ENCODE data around the gene PTAFR. TPM values are rescaled to one million over a fixed set of nuclear protein-coding genes. Genes with fewer than 3 reads are reported as not detected.

PTAFR gene, protein sequence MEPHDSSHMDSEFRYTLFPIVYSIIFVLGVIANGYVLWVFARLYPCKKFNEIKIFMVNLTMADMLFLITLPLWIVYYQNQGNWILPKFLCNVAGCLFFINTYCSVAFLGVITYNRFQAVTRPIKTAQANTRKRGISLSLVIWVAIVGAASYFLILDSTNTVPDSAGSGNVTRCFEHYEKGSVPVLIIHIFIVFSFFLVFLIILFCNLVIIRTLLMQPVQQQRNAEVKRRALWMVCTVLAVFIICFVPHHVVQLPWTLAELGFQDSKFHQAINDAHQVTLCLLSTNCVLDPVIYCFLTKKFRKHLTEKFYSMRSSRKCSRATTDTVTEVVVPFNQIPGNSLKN
- polyA plus RNA-seq (ENCODE audit: insufficient read length) = 2.8 TPM

DNA sequence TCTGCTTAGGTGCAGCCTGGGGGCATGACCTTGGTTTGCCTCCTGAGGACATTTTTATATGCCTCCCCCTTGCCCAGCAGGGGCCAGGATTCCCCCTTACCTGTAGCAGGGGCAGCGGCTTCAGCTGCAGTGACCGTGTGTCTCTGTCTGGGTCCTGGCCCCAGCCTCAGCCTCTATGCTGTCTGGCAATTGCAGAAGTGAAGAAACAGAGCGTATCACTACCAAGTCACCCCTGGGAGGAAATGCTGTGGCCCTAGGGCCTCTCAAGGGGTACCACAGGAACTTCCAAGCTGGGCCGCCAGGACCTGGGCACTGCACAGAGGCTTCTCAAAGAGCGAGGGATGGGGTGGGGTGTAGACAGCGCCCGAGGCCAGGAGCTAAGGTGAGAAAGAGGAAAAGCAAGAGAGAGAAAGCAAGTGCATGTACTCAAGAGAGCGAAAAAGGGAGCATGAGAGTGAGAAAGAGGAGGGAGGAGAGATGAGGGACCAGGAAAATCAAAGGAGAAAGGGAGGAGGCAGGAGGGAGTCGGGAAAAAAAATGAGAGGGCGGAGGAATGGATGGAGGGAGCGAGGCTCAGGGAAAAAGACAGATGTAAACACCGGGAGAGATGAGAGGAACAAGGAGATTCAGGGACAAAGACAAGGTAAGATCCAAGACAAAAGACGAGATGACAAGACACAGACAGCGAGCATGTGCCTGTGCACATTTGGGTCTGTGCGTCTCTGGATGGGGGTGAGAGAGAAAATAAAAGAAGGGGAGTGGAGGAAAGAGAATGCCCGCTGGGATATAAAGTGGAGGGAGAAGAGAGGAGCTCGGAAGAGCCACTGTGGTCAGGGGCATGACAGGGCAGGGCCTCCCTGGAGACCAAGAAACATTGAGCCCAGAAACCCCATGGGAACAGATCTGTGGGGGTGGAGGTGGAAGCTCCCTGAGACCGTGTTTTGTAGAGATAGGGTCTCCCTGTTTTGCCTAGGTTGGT, at the start of gene PTAFR:
PTAFR (minus strand) TSS at position 199 of the 979 bp plus-strand sequence. CDS start 25,669 bp downstream, outside the sequence.
- no peak for DNase-seq

DNA sequence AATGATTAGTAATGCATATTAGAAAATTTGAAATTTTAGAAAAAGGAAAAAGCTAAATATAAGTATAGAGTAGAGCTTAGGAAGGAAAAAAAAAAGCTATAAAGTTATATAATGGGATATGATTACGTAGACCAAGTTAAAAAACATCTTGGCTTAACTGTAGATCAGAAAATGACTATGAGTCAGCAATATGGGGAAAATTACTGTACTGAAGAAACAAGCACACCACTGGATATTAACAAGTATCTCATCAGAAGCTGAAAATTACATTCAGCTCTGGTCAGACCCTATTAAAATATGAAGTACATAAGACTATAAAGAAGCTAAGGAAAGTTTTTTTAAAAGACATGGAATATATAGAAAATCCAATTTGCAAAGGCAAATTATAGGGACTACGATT, 36.8 kb upstream of the PTAFR start:
- DNase-seq = no peak

DNA sequence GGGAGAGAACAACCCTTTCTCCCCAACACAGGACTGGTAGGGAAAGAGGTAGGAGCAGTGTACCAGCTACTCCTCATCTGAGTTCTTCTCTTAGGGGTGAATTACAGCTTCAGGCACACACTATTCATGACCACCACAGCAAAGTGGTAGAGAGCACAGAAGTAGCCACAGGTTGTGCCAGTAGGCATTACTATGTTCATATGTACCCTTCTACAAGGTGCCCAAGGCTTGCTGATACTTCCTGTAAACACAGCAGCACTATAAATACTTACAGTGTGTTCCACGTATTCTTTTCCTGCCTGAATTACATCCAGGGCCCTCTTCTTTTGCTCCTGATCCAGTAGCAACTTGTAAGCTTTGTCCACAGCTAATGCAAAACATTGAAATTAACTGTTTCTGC, 33.2 kb upstream of the PTAFR start:
- no peak for DNase-seq

DNA sequence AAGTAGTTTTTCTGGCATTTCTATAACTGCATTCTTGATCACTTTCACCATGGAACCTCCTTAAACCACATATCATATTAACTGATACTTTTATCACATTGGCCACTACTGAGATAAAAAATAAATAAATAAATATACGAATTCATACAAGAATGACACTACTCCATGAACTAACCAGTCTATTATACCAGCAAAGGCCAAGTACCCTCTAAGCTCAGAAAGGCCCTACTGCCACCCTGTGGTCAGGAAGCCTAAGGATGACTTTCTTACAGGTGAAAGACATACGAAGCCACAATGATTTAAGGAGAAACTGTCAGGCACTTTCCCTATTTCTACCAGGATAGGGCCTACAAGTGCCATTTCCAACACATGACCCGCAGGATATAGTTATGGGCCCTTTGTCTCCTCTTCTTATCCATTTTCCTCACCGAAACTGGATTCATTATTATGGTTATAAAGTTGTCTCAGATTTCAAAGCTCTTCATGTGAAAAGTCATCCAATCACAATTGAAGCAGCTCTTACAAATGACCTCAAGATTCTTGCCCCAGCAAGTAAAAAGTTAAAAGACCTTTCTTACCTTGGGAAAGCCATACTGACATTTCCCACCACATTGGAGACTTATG, 32.4 kb upstream of the PTAFR start:
- peak; percentile 42 for DNase-seq

DNA sequence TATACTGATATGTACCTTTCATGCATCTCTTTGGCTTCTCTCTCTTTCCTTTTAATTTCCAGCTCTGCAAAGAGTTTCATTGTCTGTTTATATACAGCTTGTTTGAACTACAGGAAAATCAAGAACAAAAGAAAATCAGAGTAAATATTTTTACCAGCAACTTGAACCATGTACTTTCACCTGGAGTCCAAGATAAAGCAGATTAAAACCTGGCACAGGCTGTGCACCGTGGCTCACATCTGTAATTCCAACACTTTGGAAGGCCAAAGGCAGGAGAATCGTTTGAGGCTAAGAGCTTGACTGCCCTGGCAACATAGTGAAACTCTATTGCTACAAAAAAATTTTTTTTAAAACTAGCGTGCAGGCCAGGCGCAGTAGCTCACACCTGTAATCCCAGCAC, 28.8 kb upstream of the PTAFR start:
- no peak for DNase-seq

DNA sequence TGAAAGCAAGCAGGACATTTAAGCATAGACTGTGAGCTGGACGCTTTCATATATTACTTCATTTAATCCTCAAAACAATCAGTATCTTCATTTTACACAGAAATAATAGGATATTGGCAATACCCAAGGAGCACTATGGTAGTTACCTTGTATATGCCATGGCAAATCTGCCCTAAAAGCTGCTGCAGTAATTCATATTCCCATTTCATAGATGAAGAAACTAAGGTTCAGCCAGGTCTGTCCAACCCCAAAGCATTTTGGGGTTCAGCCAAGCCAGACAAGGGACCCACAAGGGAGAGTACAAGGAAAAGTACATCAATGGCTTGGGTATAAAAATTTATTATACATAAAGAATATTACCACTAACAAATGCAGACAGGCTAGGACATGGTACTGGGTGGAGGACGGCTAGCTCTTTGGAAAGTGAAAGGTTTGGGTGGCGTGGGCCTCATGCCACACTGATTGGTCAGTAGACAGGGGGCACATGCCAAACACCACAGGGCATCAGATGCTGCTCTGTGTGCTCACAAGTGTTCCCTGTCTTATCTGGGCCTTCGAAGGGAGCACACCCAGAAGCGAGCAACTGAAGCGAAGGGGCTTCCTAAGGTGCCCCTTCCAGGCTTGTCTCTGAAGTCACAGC, 23.9 kb upstream of the PTAFR start:
- no peak for DNase-seq

DNA sequence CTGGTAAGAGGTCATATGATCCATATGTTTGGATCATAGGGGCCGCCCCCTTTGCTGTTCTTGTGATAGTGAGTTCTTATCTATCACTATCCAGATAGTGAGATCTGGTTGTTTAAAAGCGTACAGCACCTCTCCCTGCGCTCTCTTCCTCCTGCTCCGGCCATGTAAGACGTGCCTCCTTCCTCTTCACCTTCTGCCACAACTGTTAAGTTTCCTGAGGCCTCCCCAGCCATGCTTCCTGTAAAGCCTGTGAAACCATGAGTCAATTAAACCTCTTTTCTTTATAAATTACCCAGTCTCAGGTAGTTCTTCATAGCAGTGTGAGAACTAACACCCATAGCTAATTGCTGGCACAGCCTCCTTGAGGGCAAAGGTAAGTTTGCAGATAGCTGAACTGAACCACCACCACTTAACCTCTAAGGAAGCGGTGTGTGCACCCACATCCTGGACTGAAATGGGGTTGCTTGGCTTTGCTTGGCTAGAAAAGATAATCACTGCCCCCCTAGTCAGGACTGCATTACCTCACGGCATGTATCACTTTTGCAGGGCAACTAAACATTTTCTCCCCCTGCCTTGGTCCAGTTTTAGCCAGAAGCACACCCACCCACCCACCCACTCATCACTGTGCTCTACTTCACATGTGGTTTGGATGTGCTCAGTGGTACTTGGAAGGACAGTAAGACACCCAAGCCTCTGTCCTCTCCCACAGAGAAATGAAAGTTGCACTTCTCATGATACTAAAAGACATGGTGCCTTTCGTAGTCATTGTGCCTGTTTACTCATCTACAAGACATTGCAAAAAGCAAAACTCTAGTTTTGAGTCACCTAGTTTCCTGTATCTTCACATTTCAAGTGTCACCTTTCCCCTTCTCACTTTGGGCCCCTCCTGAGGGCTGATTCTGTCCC, 23.1 kb upstream of the PTAFR start:
- DNase-seq = no peak

DNA sequence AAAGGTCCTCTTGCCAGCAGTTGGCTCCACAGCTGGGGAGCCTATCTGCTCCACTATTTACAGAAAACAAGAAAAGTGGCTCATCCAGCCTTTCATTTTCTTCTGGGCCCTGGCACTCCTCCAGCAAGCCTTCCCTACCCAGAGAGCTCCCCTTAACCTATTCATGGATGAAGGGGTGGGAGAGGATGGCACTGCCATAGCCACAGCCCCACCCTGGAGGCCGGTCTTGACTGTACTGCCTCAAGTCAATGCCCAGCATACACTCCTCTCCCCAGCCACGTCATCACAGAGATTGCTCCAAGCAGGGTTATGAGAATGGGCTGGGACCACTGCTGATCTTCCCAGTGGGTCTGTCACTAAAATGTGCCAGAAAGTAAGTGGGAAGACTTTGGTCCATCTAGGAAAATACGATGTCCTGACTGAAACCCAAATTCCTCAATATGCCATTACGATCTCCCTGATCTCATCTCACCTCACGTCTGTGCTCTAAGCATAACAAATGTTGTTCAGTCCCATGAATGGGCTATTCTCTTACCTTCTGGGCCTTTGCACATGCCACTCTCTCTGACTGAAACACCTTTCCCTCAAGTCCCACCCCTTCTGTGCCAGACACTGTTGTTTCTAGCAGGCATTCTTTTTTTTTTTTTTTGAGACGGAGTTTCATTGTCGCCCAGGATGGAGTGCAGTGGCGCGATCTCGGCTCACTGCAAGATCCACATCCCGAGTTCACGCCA, 21.4 kb upstream of the PTAFR start:
- no peak for DNase-seq

DNA sequence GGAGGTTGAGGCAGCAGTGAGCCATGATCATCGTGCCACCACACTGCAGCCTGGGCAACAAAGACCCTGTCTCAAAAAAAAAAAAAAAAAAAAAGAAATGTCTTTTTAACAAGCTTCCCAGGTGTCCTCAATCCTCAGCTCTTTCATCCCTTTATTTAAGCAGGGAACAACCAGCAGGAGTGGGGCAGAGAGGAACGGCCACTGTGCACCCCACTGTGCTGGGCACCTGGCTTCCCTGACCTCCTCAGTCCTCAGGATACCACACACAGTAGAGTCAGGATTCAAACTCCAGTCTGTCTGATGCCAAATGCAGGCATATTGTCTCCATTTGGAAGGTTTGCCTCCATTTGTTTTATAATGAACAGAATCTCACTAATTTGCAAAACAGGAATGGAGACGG, 19.8 kb upstream of the PTAFR start:
- DNase-seq = no peak

DNA sequence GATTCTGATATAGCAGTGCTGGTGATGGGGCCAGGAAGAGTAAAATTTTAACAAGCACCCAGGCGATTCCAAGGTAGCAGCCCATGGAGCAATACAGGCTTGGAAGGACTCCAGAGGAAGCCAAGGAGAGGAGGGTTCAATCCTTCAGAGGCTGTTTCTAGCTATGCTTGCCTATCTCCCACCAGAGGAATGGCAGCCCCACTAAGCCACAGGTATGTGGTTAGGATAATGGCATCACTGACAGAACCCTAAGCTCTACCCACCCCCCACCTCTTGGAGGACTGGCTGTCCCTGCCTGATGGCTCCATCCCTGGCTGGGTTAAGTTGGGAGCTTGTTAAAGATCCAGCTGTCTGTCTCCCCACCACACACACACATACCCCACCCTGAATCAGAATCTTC, 19.3 kb upstream of the PTAFR start:
- DNase-seq = no peak

DNA sequence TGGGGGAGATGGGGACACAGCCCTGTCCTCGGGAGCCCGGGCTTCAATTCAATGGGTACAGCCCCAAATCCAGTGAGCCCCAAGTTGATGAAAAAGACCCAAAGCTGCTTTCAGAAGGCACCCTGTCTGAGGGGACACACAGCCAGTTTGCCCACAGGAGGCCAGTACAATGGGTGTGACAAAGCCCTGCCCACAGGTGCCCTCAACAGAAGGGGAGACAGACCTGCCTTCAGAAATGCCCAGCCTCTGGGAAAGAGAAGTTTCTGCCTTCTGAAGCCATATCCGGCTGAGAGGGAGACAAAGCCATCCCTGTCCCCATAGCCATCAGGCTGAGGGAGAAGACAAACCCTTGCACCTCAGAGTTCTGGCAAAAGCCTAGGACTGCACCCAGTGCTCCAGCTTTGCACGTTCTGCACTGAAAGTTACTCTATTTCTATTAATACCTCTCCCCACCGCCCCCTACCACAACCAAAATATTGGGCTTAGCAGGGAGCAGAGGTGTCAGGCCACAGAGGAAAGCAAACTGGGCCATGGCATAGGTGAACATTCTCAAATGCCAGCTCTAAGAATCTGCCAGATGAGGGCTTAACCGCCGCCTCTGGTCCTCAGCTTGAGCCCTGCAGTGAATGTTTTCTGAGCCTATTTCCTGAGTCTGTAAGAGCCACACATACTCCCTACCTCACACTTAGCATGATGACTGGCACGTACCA, 18.0 kb upstream of the PTAFR start:
- DNase-seq = no peak

DNA sequence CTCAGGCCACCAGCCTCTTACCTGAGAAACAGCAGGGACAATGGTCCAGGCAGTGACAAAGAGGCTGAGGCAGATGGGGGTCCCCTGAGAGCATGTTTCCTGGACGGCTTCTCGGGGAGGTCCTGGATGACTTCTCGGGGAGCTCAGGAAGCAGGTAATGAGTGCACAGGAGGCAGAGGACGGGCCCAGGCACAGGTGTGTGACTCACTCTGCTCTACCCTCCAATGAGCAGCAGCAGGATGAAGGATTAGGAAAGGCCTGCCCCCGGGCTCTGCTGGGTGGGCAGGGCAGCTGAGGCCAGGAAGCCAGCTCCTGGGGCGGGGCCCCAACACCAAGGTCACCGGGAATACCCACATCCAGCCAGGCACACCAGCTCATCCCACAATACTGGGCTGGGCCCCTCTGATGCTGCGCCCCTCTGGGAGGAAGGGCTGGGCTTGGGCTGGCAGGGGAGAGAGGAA, 17.2 kb upstream of the PTAFR start:
- no peak for DNase-seq

DNA sequence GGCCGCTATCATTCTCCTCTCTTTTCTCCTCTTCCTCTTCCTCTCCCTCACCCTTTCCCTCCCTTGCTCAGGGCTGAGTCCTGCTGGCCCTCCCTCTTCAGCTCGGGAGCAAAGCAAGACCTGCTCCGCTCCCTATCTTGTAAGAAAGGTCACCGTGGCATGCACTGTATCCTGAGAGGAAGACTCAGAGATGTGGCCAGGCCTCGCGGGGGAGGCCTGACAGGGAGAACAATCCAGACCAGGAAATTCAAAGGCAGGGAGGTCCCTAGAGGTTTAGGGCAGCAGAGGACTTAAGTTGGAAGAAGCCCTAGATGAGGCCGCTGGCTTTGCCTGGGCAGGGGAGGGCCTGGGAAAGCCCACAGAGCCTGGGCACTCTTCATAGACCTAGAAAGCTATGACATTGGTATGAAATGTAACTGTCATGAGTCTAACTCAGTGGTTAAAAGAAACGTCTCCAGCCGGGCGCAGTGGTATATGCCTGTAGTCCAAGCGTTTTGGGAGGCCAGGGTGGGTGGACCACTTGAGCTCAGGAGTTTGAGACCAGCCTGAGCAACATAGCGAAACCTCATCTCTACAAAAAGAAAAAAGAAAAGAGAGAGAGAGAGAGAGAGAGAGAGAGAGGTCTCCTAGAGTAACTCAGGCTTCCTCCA, 14.6 kb upstream of the PTAFR start:
- no peak for DNase-seq

DNA sequence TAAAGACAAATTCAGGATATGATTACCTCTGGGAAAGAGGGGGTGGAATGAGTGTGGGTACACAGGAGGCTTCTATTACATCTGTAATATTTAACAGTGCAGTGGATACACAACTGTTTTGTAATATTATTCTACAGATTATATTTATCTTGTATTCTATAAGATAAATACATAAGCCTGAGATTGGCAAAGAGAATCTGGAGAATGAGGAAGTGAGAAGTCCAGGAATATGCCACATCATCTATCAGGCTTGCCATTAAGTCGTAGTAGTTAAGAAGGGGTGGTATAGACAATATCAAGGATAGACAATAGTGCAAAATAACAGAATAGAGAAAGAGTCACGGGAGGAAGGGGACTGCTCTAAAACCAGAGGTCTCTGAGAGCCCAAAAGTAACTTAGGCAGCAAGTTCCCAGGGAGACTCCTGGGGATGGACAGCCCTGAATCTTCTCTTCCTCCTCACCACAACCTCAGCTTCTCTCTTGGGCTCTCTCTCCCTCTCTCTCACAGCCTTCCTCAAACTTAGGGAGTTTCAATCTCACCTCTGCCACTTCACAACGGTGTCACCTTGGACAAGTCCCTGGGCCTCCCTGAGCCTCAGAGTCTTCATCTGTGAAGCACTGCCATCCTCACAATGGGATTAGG, 14.0 kb upstream of the PTAFR start:
- DNase-seq = no peak

DNA sequence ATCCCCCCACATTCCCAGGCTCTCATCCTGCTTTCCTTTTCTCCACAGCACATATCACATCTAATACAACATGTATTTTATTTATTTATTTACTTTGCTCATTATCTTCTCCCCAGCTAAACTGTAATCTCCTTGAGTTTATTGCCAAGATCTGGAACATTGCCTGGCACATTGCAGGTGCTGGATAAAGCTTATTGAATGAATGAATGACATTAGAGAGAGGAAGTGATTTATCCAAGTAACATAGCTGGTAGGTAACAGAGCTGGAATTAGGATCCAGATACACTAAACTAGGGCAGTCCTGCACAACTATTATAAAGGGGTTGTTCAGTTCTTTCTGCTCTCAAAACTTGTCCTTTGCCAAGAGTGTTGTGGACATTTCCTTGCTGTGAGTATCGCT, 8.6 kb upstream of the PTAFR start:
- DNase-seq = no peak

DNA sequence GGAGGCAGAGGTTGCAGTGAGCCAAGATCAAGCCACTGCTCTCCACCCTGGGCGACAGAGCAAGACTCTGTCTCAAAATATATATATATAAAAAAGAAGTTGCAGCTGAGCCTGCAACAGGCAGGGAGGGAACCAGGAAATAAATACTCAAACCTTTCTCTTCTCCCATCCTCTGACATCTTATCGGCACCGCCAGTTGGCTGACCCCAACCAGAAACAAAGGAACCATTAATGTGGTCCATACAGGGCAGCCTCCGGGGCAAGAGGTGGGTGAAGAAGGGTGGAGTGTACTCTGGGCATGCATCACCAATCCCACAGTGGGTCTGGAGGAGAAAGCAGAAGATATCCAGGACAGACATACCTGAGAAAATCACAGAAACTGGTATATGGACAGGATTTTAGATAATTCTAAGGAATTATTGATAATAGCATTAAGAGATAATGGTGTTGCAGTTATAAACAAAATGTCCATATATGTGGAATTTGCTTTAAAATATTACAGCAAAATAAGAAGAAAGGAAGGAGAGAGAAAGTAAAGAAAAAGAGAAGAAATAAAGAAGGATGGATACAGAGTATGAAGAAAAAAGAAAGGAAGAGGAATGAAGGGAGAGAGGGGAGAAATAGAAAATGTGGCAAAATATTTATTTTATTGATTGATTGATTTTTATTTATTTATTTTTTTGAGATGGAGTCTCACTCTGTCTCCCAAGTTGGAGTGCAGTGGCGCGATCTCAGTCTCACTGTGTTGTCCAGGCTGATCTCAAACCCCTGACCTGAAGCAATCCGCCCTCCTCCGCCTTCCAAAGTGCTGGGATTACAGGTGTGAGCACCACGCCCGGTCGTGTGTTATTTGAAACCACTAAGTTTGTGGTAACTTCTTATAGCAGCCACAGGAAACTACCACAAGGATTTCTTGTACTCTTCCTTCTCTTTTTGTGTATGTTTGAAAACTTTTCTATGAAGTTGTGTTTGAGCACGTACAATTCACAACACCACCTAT, 4.1 kb upstream of the PTAFR start:
- DNase-seq = no peak

DNA sequence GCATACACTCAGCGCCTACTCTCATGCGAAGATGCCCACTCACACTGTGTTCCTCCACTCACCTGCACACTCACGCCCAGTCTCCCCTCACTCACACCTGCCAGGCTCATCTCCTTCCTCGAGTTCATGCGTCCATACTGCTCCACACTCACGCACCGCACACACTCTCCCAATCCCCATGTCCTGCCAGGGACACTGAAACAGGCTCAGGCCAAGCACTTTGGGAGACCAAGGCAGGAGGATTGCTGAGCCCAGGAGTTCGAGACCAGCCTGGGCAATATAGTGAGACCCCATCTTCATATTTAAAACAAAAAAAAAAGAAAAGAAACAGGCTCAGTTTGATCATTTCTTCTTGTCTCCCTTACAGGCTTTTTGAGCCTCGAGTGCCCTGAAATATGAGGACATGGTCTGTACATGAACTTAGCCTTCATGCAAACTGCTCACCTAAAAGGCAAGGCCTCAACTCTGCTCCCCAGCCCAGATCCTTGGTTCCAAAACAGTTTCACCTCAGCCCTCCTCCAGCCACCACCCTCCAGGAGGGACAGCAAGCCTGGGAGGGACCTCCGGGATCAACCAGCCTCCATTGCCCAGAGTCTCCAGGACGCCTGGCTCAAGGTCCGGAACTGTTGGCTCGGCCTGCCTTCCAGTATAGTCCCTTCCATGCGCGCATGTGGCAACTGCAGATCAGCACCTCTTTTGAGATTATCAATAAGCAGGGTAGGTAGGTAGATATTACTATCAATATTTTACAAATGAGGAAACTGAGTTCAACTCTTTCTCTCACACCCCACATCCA, 2.4 kb upstream of the PTAFR start:
- no peak for DNase-seq
